Large intestine (tissue), 3 donors: ENCODE data around the gene SORBS1. TPM values are rescaled to one million over a fixed set of nuclear protein-coding genes. Genes with fewer than 3 reads are reported as not detected.
A peak's percentile ranks its signal among the peaks of the same experiment; 100 is the strongest.
"Not testable (repeated sequence)": the region's sequence is repeated elsewhere in the genome, so short reads cannot be mapped to it uniquely, and the experiment has no call there.

Experiments
- DNase-seq, 2 donors: peaks; one replicate each; pipeline versions ENCODE4 v3.0.0 to v3.0.0-alpha.2; 2013
- H3K27ac ChIP-seq: one replicate; pipeline ENCODE4 v1.5.1; 2013; ENCODE audit warnings: low read length
- H3K27me3 ChIP-seq: 2 replicates; pipeline ENCODE4 v1.6.1; 2013; ENCODE audit warnings: low read length; ENCODE audit not compliant: control insufficient read depth, insufficient read depth
- H3K36me3 ChIP-seq: 2 replicates; pipeline ENCODE4 v1.6.1; 2013; ENCODE audit warnings: low read length; ENCODE audit not compliant: control insufficient read depth, insufficient read depth
- H3K4me1 ChIP-seq: one replicate; pipeline ENCODE4 v1.6.1; 2013; ENCODE audit warnings: low read length; ENCODE audit not compliant: control insufficient read depth, insufficient read depth
- H3K4me3 ChIP-seq: one replicate; pipeline ENCODE4 v1.5.1; 2013; ENCODE audit warnings: low read length
- H3K9me3 ChIP-seq: one replicate; pipeline ENCODE4 v1.6.1; 2013; ENCODE audit warnings: mild to moderate bottlenecking, low read depth, low read length, moderate library complexity; ENCODE audit not compliant: control insufficient read depth
- WGBS: methylation state at CpG from one replicate; pipeline ENCODE4 v1.1.5; 2013; ENCODE audit warnings: low lambda C conversion rate; ENCODE audit not compliant: insufficient coverage; 5-methylcytosine and 5-hydroxymethylcytosine counted together
- polyA plus RNA-seq: library from polyadenylated mRNA; unstranded; fragments of 120-200 nt; gene quantifications from one replicate; pipeline ENCODE4 v1.2.1, GENCODE V29; 2013

SORBS1 gene
- polyA plus RNA-seq, 1 donor = 60.2 TPM

GRCh38 chr10:95475827-95476468 lies 85.2 kb downstream of the SORBS1 start:
- Histone ChIP-seq H3K9me3 (no peaks in the 10 kb centered on the region), H3K27ac (peak overlapping the region; percentile 87), H3K36me3 (no peaks in the 10 kb centered on the region), H3K27me3 (no peaks in the 10 kb centered on the region), H3K4me1 (peaks cover 74% of the 10 kb centered on the region), H3K4me3 (no peak overlapping the region)
- 20% methylated on average over 2 of the region's 8 CpGs for WGBS
- peak; percentile 84 to 93 for DNase-seq

DNA sequence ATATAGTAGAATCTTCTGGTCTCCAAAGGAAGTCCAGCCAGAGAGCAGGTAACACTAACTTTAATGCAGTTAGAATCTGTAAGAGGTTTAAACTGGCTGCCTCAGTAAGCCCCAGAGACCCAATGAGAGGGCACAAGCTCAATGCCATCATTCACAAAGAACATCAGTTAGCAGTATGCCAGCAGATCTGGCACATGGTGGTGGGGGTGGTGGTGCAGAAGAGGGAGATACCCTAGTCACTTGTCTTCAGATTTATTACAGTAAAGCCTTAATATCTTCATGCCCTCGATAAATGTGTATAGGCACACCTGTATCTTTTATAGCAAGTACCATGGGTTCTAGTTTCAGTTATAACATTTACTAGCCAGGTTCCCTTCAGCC lies 86.2 kb downstream of the SORBS1 start:
- no peaks in the 10 kb centered on the region for H3K9me3 ChIP-seq
- no peak overlapping the region for H3K4me3 ChIP-seq
- H3K27me3 ChIP-seq = no peaks in the 10 kb centered on the region
- peaks cover 70% of the 10 kb centered on the region for H3K4me1 ChIP-seq
- peak overlapping the region; percentile 87 for H3K27ac ChIP-seq
- no peaks in the 10 kb centered on the region for H3K36me3 ChIP-seq
- WGBS = no CpG with 5 or more reads among the region's 1 CpG
- no peak for DNase-seq

GRCh38 chr10:95474228-95475002 lies 86.8 kb downstream of the SORBS1 start:
- H3K4me3 ChIP-seq = no peak overlapping the region
- no peaks in the 10 kb centered on the region for H3K27me3 ChIP-seq
- H3K9me3 ChIP-seq = no peaks in the 10 kb centered on the region
- peak; percentile 67 to 85 for DNase-seq
- 40% methylated on average over 1 of the region's 7 CpGs for WGBS
- peaks cover 70% of the 10 kb centered on the region for H3K4me1 ChIP-seq
- peak overlapping the region; percentile 87 for H3K27ac ChIP-seq
- H3K36me3 ChIP-seq = no peaks in the 10 kb centered on the region

- no peaks in the 10 kb centered on the region for H3K36me3 ChIP-seq
- peak overlapping the region; percentile 63 for H3K27ac ChIP-seq
- H3K4me3 ChIP-seq = no peak overlapping the region
- H3K27me3 ChIP-seq = no peaks in the 10 kb centered on the region
- H3K9me3 ChIP-seq = no peaks in the 10 kb centered on the region
- no CpG with 5 or more reads among the region's 13 CpGs for WGBS
- DNase-seq = peak in 1 of 2 donors; percentile 54
- peaks cover 79% of the 10 kb centered on the region for H3K4me1 ChIP-seq
Measured at GRCh38 chr10:95472304-95473088, 88.7 kb downstream of the SORBS1 start.

DNA sequence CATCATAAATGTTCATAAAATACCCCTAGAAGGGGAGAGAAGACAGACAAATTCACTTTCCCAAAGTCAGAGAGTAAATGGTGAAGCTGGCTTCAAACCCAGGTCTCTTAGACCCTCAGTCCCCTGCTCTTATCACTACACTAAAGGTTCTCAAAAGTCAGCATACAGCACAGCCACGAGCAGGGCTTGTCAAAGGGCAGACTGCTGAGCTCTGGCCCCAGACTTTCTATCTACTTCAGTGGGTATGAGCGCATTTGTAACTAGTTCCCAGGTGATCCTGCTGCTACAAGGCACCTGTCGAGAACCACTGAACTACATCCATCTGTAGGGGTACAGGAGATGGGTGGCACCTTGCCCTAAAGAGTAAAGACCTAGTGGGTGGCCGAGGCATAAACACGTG lies 91.5 kb downstream of the SORBS1 start:
- Histone ChIP-seq H3K4me1 (peaks cover 62% of the 10 kb centered on the region), H3K36me3 (no peaks in the 10 kb centered on the region), H3K4me3 (no peak overlapping the region), H3K27me3 (no peaks in the 10 kb centered on the region), H3K9me3 (no peaks in the 10 kb centered on the region), H3K27ac (peak overlapping the region; percentile 20)
- peak; percentile 69 to 79 for DNase-seq
- WGBS = no CpG with 5 or more reads among the region's 5 CpGs

- peak overlapping the region; percentile 20 for H3K27ac ChIP-seq
- H3K4me1 ChIP-seq = peaks cover 58% of the 10 kb centered on the region
- WGBS = no CpG with 5 or more reads among the region's 3 CpGs
- no peaks in the 10 kb centered on the region for H3K36me3 ChIP-seq
- H3K27me3 ChIP-seq = no peaks in the 10 kb centered on the region
- no peak for DNase-seq
- H3K4me3 ChIP-seq = no peak overlapping the region
- H3K9me3 ChIP-seq = no peaks in the 10 kb centered on the region
Measured at GRCh38 chr10:95469251-95469650, 91.9 kb downstream of the SORBS1 start.

DNA sequence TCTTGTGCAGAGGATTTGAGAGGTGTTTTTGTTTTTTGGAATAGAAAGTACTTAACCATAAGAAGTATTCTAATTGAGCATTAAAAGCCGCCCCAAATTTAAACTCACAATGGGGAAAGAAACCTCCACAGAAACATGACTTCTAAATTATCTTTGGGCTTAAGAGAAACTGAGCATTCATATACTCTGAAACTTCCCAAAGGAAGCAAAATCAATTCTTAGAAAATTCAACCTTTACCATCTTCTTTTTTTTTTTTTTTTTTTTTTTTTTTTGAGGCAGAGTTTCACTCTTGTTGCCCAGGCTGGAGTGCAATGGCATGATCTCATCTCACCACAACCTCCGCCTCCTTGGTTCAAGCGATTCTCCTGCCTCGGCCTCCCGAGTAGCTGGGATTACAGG lies 93.5 kb downstream of the SORBS1 start:
- DNase-seq, H3K9me3 ChIP-seq, H3K27me3 ChIP-seq, H3K4me3 ChIP-seq, H3K36me3 ChIP-seq: not testable (repeated sequence)
- 67% methylated on average over 1 of the region's 5 CpGs for WGBS
- H3K4me1 ChIP-seq = peaks cover 44% of the 10 kb centered on the region
- peak overlapping the region; percentile 76 for H3K27ac ChIP-seq

GRCh38 chr10:95467162-95467599 lies 94.0 kb downstream of the SORBS1 start:
- Histone ChIP-seq H3K36me3 (no peaks in the 10 kb centered on the region), H3K27me3 (no peaks in the 10 kb centered on the region), H3K9me3 (no peaks in the 10 kb centered on the region), H3K4me1 (peaks cover 39% of the 10 kb centered on the region), H3K4me3 (no peak overlapping the region), H3K27ac (peak overlapping the region; percentile 76)
- DNase-seq = peak; percentile 77 to 89
- WGBS = no CpG with 5 or more reads among the region's 5 CpGs

DNA sequence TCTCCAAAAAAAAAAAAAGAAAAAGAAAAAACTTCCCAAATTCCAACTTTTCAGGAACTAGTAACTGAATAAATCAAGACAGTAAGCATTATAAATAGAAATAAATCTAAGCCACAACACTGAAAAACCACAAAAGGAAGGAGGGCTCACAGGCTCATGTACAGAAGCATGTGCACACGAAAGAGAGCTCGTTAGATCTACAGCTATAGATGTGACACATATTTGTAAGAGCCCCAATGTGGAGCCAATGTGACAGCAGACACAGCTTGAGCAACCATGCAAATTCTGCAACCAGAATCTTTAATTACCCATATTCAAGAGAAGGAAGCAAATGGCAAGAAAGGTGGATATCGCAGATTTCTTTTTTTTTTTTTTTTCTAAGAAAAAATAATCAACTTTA lies 94.7 kb downstream of the SORBS1 start:
- no peak overlapping the region for H3K4me3 ChIP-seq
- no peak for DNase-seq
- H3K9me3 ChIP-seq = no peaks in the 10 kb centered on the region
- WGBS = 100% methylated on average over 1 of the region's 3 CpGs
- H3K27me3 ChIP-seq = no peaks in the 10 kb centered on the region
- no peak overlapping the region for H3K27ac ChIP-seq
- H3K4me1 ChIP-seq = peaks cover 38% of the 10 kb centered on the region
- H3K36me3 ChIP-seq = no peaks in the 10 kb centered on the region

DNA sequence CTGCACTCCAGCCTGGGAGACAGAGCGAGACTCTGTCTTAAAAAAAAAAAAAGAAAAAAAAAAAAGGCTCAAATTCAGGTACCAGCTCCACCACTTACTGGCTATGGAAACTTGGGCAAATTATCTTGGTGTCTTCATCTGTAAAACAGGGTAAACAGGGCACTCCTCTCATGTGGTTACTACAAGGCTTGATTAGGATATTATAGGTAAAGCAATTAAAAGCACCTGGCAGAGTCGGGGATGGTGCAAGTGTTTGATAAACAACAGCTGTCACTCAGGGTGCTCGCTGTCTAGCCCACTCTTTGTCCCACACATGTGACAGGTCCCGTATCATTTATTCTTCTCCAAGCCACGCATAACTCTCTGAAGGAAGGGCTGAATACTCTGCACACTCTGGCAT lies 96.9 kb downstream of the SORBS1 start:
- Histone ChIP-seq H3K4me1 (peaks cover 30% of the 10 kb centered on the region), H3K27ac (no peak overlapping the region), H3K27me3 (no peaks in the 10 kb centered on the region), H3K36me3 (no peaks in the 10 kb centered on the region), H3K9me3 (no peaks in the 10 kb centered on the region), H3K4me3 (no peak overlapping the region)
- DNase-seq = no peak
- 0% methylated on average over 1 of the region's 5 CpGs for WGBS
